Caco-2 (cell line): ENCODE measurements around the gene ZXDB. TPM values are rescaled to one million over a fixed set of nuclear protein-coding genes. Genes with fewer than 3 reads are reported as not detected.

Experiments used
- BruUV-seq: library from RNA; stranded (reverse); fragments of 400-500 nt; replicated peaks from 2 replicates; lab custom pipeline; 2021; lab: Mats Ljungman, UMichigan
- CTCF ChIA-PET: fragments of 300-600 bp; sonication (Branson Sonifier 250); formaldehyde crosslinking; loops from one replicate; lab custom pipeline; 2022; ENCODE audit warnings: antibody characterized with exemption; lab: Charles Lee
- POLR2A ChIA-PET: fragments of 300-600 bp; sonication (Branson Sonifier 250); formaldehyde crosslinking; loops from one replicate; lab custom pipeline; 2022; ENCODE audit warnings: antibody characterized with exemption; lab: Charles Lee
- DNase-seq, 2 experiments: peaks; one replicate each; pipeline versions ENCODE4 v3.0.0 to v3.0.0-alpha.2; 2020 to 2022
- H3K27me3 ChIP-seq: replicated peaks from 2 replicates; pipeline ENCODE4 v1.6.0; 2011; ENCODE audit warnings: low read length; ENCODE audit not compliant: control insufficient read depth, insufficient read depth
- H3K36me3 ChIP-seq: 2 replicates; pipeline ENCODE4 v1.5.1; 2011; ENCODE audit warnings: low read length; ENCODE audit not compliant: control insufficient read depth, insufficient read depth
- H3K4me1 ChIP-seq: fragments of 250-450 bp; sonication (Bioruptor Pico); 2 replicates; pipeline ENCODE4 v1.5.1; 2020; ENCODE audit warnings: mild to moderate bottlenecking
- H3K4me3 ChIP-seq: 2 replicates; pipeline ENCODE4 v1.5.1; 2011; ENCODE audit warnings: low read depth, mild to moderate bottlenecking, control low read depth, low read length
- H3K9me3 ChIP-seq: fragments of 250-450 bp; sonication (Bioruptor Pico); 2 replicates; pipeline ENCODE4 v1.5.1; 2020; ENCODE audit warnings: mild to moderate bottlenecking, moderate library complexity
- H3K27ac Mint-ChIP-seq: one replicate; pipeline ENCODE4 v1.8.0; 2022; ENCODE audit warnings: mixed read lengths; ENCODE audit not compliant: unreplicated experiment
- H3K27me3 Mint-ChIP-seq: one replicate; pipeline ENCODE4 v1.8.0; 2022; ENCODE audit warnings: mixed read lengths; ENCODE audit not compliant: insufficient read depth, unreplicated experiment
- H3K36me3 Mint-ChIP-seq: one replicate; pipeline ENCODE4 v1.8.0; 2022; ENCODE audit warnings: mild to moderate bottlenecking, mixed read lengths; ENCODE audit not compliant: insufficient read depth, unreplicated experiment
- H3K4me1 Mint-ChIP-seq: one replicate; pipeline ENCODE4 v1.8.0; 2022; ENCODE audit warnings: low read depth, mixed read lengths; ENCODE audit not compliant: unreplicated experiment
- H3K4me3 Mint-ChIP-seq: one replicate; pipeline ENCODE4 v1.8.0; 2022; ENCODE audit warnings: mild to moderate bottlenecking, moderate library complexity, mixed read lengths; ENCODE audit not compliant: unreplicated experiment
- H3K9me3 Mint-ChIP-seq: one replicate; pipeline ENCODE4 v1.8.0; 2022; ENCODE audit warnings: mixed read lengths; ENCODE audit not compliant: unreplicated experiment
- intact Hi-C: fragments of 100-400 bp; cut with micrococcal nuclease; formaldehyde crosslinking; loops from one replicate; pipeline ENCODE4 v1.10.0; 2022; ENCODE audit not compliant: unreplicated experiment
- total RNA-seq: library from RNA; stranded (reverse); gene quantifications from 2 replicates; pipeline ENCODE4 v1.2.3, GENCODE V29; 2022
- TF ChIP-seq, protein P1 (sequence below), 2 experiments: fragments of 200-600 bp in 1 of 2; IDR thresholded peaks; 1 replicate in 1 of 2; 2 replicates in 1 of 2; pipeline versions ENCODE4 v1.5.1 to v1.8.0; 2011 to 2022; ENCODE audit warnings: antibody characterized with exemption in 1 of 2, control low read depth in 1 of 2, inconsistent platforms in 1 of 2, low read depth in 1 of 2, low read length in 1 of 2, mild to moderate bottlenecking in 1 of 2, moderate library complexity in 1 of 2; ENCODE audit not compliant: insufficient read depth in 1 of 2, severe bottlenecking in 1 of 2, unreplicated experiment in 1 of 2

Gene ZXDB
- total RNA-seq, 1 experiment from 2014 or later, result 8.3 TPM

DNA sequence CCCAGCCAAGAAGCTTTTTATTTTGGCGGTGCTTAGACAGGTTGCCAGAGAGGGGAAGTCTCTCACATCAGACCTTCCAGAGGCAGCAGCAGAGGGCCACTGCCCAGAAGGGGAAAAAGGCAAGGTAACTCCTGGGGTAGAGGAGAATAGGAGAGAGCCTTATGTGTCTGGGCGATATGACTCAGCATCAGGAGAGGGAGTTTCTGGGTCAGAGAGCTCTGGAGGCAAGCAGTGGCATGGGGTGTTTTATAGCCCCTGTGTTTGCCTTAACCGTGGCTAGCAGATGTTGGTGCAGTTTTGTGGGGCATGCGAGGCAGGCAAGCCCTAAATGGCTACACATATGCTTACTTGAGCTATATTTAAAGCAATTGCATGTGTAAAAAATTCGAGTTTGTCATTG lies 8.3 kb upstream of the ZXDB start:
- Histone ChIP-seq H3K4me3 (no peak overlapping the region), H3K27me3 (no peaks in the 10 kb centered on the region), H3K4me1 (no peaks in the 10 kb centered on the region), H3K36me3 (no peaks in the 10 kb centered on the region), H3K9me3 (no peaks in the 10 kb centered on the region)
- no peak for DNase-seq
- BruUV-seq, result no TSS peak
- Mint-ChIP-seq H3K4me3 (no peak overlapping the region), H3K27me3 (no peaks in the 10 kb centered on the region), H3K36me3 (no peaks in the 10 kb centered on the region), H3K9me3 (no peaks in the 10 kb centered on the region), H3K4me1 (no peaks in the 10 kb centered on the region), H3K27ac (no peak overlapping the region)
- TF ChIP-seq, protein P1, sequence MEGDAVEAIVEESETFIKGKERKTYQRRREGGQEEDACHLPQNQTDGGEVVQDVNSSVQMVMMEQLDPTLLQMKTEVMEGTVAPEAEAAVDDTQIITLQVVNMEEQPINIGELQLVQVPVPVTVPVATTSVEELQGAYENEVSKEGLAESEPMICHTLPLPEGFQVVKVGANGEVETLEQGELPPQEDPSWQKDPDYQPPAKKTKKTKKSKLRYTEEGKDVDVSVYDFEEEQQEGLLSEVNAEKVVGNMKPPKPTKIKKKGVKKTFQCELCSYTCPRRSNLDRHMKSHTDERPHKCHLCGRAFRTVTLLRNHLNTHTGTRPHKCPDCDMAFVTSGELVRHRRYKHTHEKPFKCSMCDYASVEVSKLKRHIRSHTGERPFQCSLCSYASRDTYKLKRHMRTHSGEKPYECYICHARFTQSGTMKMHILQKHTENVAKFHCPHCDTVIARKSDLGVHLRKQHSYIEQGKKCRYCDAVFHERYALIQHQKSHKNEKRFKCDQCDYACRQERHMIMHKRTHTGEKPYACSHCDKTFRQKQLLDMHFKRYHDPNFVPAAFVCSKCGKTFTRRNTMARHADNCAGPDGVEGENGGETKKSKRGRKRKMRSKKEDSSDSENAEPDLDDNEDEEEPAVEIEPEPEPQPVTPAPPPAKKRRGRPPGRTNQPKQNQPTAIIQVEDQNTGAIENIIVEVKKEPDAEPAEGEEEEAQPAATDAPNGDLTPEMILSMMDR (IDR thresholded peaks at IDR 0.05; ENCODE audit: insufficient read depth in 1 of 2, low read depth in 1 of 2, low read length in 1 of 2, severe bottlenecking in 1 of 2, unreplicated experiment in 1 of 2), result no peak
- ChIA-PET CTCF (no interaction called here), POLR2A (no interaction called here)
- intact Hi-C loops, result no loop called here

DNA sequence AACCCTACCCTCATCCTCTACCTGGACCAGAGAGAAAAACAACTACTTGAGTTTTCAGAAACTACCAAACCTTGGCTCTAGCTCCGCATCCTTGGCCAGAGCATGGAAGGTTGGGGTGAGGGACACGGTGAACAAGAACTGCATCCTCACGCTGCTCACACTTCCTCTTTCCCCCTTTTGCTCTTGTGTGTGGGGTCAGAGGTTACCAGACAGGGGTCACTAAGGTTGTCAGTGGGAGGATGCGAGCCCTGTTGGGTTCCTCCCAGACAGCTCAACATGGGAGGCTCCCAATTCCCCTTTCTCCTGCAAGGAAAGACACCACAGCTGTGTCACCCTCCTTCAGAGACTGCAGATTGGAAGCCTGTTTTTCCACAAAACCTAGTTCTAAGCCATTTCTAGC lies 5.5 kb upstream of the ZXDB start:
- Histone ChIP-seq H3K9me3 (no peaks in the 10 kb centered on the region), H3K4me1 (no peaks in the 10 kb centered on the region), H3K36me3 (no peaks in the 10 kb centered on the region), H3K27me3 (no peaks in the 10 kb centered on the region), H3K4me3 (no peak overlapping the region)
- POLR2A ChIA-PET, result no interaction called here
- intact Hi-C loops, result no loop called here
- Mint-ChIP-seq H3K9me3 (no peaks in the 10 kb centered on the region), H3K27me3 (no peaks in the 10 kb centered on the region), H3K36me3 (no peaks in the 10 kb centered on the region), H3K4me3 (no peak overlapping the region), H3K4me1 (no peaks in the 10 kb centered on the region), H3K27ac (no peak overlapping the region)
- CTCF ChIA-PET, result no interaction called here
- TF ChIP-seq, protein P1 (IDR thresholded peaks at IDR 0.05; ENCODE audit: insufficient read depth in 1 of 2, low read depth in 1 of 2, low read length in 1 of 2, severe bottlenecking in 1 of 2, unreplicated experiment in 1 of 2), result no peak
- BruUV-seq, result no TSS peak
- no peak for DNase-seq

DNA sequence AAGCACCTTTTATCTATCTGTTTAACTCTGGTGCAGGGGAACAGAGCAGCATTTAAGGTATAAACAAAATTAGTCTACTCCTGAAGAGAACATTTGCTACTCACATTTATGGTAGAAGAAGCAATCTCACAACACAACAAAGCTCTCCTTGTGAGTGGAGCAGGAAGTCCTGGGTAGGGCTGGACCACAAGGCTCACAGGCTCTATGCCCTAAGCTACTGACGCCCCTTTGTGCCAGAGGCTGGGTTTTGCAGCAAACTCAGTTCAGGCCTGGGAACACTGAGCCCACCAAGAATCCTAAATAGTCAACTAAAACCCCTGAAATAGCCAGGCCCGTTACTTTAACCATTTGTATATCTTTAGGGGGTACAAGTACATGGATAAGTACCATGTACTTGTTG lies 4.7 kb upstream of the ZXDB start:
- no peaks in the 10 kb centered on the region for H3K4me1 Mint-ChIP-seq
- no TSS peak for BruUV-seq
- H3K36me3 ChIP-seq, result no peaks in the 10 kb centered on the region
- H3K36me3 Mint-ChIP-seq, result no peaks in the 10 kb centered on the region
- H3K4me1 ChIP-seq, result no peaks in the 10 kb centered on the region
- TF ChIP-seq, protein P1 (IDR thresholded peaks at IDR 0.05; ENCODE audit: insufficient read depth in 1 of 2, low read depth in 1 of 2, low read length in 1 of 2, severe bottlenecking in 1 of 2, unreplicated experiment in 1 of 2), result no peak
- H3K27ac Mint-ChIP-seq, result no peak overlapping the region
- no peak overlapping the region for H3K4me3 Mint-ChIP-seq
- ChIA-PET CTCF (no interaction called here), POLR2A (no interaction called here)
- no peaks in the 10 kb centered on the region for H3K27me3 Mint-ChIP-seq
- no peak overlapping the region for H3K4me3 ChIP-seq
- no peak for DNase-seq
- intact Hi-C loops, result no loop called here
- no peaks in the 10 kb centered on the region for H3K9me3 ChIP-seq
- no peaks in the 10 kb centered on the region for H3K9me3 Mint-ChIP-seq
- H3K27me3 ChIP-seq, result no peaks in the 10 kb centered on the region
